SIG-M5 treated with dmso at 0.1 percent for 504 hours (cell line): ENCODE measurements around the gene BTN1A1.

Source experiments
- DNase-seq: peaks from one replicate; lab custom pipeline; 2025; ENCODE audit not compliant: unreplicated experiment; lab: John Stamatoyannopoulos, UW

The BTN1A1 gene

GRCh38 chr6:26556263-26557070, 56.4 kb downstream of the BTN1A1 start:
- DNase-seq: peak; percentile 34
